Fibroblast of lung (primary cell): ENCODE results near the gene JAKMIP3.

ENCODE experiments used
- EZH2 ChIP-seq: IDR thresholded peaks from 2 replicates; pipeline ENCODE4 v1.5.1; 2012; ENCODE audit warnings: low read length, control low read depth, mild to moderate bottlenecking; ENCODE audit errors: missing control alignments
- TF ChIP-seq, protein P1 (sequence below), 2 donors: IDR thresholded peaks in 1 of 2; conservative IDR thresholded peaks in 1 of 2; 1 replicate in 1 of 2; 2 replicates in 1 of 2; pipeline ENCODE4 v1.5.1; 2011 to 2012; ENCODE audit warnings: low read length in 2 of 2, control low read depth in 1 of 2, inconsistent platforms in 1 of 2, low read depth in 1 of 2, mild to moderate bottlenecking in 1 of 2

DNA sequence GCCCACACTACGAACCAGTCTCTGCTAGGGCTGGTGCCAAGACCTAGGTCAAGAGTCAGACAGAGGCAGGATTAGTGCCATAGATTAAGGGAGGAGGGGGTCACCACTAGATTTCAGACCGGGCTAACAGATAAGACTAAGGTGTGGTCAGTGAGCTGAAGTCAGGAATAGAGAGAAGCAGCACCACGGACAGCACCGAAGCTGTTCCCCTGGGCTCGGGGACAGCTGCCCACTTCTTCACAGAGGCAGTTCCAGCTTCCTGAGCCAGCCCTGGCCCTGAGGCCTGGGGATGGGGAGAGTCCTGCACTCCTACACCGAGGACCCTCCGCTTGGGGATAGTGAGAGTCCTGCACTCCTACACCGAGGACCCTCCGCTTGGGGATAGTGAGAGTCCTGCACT is 11.2 kb upstream of the JAKMIP3 start:
- TF ChIP-seq, protein P1, sequence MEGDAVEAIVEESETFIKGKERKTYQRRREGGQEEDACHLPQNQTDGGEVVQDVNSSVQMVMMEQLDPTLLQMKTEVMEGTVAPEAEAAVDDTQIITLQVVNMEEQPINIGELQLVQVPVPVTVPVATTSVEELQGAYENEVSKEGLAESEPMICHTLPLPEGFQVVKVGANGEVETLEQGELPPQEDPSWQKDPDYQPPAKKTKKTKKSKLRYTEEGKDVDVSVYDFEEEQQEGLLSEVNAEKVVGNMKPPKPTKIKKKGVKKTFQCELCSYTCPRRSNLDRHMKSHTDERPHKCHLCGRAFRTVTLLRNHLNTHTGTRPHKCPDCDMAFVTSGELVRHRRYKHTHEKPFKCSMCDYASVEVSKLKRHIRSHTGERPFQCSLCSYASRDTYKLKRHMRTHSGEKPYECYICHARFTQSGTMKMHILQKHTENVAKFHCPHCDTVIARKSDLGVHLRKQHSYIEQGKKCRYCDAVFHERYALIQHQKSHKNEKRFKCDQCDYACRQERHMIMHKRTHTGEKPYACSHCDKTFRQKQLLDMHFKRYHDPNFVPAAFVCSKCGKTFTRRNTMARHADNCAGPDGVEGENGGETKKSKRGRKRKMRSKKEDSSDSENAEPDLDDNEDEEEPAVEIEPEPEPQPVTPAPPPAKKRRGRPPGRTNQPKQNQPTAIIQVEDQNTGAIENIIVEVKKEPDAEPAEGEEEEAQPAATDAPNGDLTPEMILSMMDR (conservative IDR thresholded peaks at IDR 0.05 in 1 of 2, IDR thresholded peaks at IDR 0.05 in 1 of 2; ENCODE audit: low read depth in 1 of 2, low read length in 2 of 2): no peak
- TF ChIP-seq EZH2: no peak
